MM.1S (cell line): ENCODE measurements around the gene OBP2B.

ENCODE experiments used
- CTCF ChIP-seq: fragments of 300-600 bp; sonication (generic); IDR thresholded peaks from 2 replicates; pipeline ENCODE4 v1.5.1; 2016; ENCODE audit warnings: antibody characterized with exemption, low read length, mixed read lengths
- EZH2 ChIP-seq: fragments of 300-600 bp; sonication (generic); optimal IDR thresholded peaks from 2 replicates; pipeline ENCODE3; 2017; ENCODE audit warnings: low read depth, mild to moderate bottlenecking, antibody characterized with exemption, low read length, mixed read lengths

DNA sequence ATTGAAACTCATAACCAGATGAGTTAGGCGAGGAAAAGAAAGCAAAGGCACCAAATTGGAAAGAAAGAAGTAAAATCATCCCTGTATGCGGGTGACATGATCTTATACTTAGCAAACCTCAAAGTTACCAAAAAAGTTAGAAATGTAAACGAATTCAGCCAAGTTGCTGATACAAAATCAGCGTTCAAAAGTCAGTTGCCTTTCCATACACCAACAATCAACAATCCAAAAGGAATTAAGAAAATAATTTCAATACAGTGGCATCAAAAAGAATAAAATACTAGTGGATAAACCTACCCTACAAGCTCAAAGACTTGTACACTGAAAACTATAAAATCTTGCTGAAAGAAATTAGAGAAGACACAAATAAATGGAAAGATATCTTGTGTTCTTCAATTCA is 14.5 kb downstream of the OBP2B start:
- TF ChIP-seq EZH2 (no peak), CTCF (no peak)
